ENCODE data around the gene MRPL10.

MRPL10 gene

GRCh38 chr17:47840001-47840741 lies 8.8 kb upstream of the MRPL10 start:
- peak overlapping the region; percentile 76 for H3K4me3 ChIP-seq (ENCODE audit: low read depth, low read length)

GRCh38 chr17:47839071-47839470 lies 7.7 kb upstream of the MRPL10 start:
- H3K4me3 ChIP-seq (ENCODE audit: low read depth, low read length), result no peak overlapping the region

- H3K4me3 ChIP-seq (ENCODE audit: low read depth, low read length), result no peak overlapping the region
Observed at GRCh38 chr17:47838636-47839035, 7.3 kb upstream of the MRPL10 start.

GRCh38 chr17:47837401-47838039 lies 6.2 kb upstream of the MRPL10 start:
- no peak overlapping the region for H3K4me3 ChIP-seq (ENCODE audit: low read depth, low read length)

- H3K4me3 ChIP-seq (ENCODE audit: low read depth, low read length), result no peak overlapping the region
Observed at GRCh38 chr17:47836601-47837000, 5.3 kb upstream of the MRPL10 start.

GRCh38 chr17:47834756-47835155 lies 3.4 kb upstream of the MRPL10 start:
- H3K4me3 ChIP-seq (ENCODE audit: low read depth, low read length), result no peak overlapping the region

- no peak overlapping the region for H3K4me3 ChIP-seq (ENCODE audit: low read depth, low read length)
Observed at GRCh38 chr17:47831934-47832327, 590 bp upstream of the MRPL10 start.

GRCh38 chr17:47830396-47831002 lies 842 bp downstream of the MRPL10 start:
- peak overlapping the region; percentile 97 for H3K4me3 ChIP-seq (ENCODE audit: low read depth, low read length)

GRCh38 chr17:47829870-47830269 lies 1.5 kb downstream of the MRPL10 start:
- H3K4me3 ChIP-seq (ENCODE audit: low read depth, low read length), result no peak overlapping the region

- no peak overlapping the region for H3K4me3 ChIP-seq (ENCODE audit: low read depth, low read length)
Observed at GRCh38 chr17:47823519-47823918, 7.8 kb downstream of the MRPL10 start.

GRCh38 chr17:47822785-47823184 lies 8.6 kb downstream of the MRPL10 start:
- no peak overlapping the region for H3K4me3 ChIP-seq (ENCODE audit: low read depth, low read length)

- H3K4me3 ChIP-seq (ENCODE audit: low read depth, low read length), result peak within 1 kb of the TSS; percentile 83
Observed at GRCh38 chr17:47821424-47822391, 9.6 kb downstream of the MRPL10 start, which contains the start of gene OSBPL7. TSS of gene OSBPL7 (minus strand) at chr17:47821794. CDS start at chr17:47820278, 1,516 bp downstream.

GRCh38 chr17:47821031-47821423 lies 10.3 kb downstream of the MRPL10 start:
- H3K4me3 ChIP-seq (ENCODE audit: low read depth, low read length), result peak overlapping the region; percentile 83

GRCh38 chr17:47820033-47820789 lies 11.1 kb downstream of the MRPL10 start:
- no peak overlapping the region for H3K4me3 ChIP-seq (ENCODE audit: low read depth, low read length)

GRCh38 chr17:47819475-47819874 lies 11.9 kb downstream of the MRPL10 start:
- no peak overlapping the region for H3K4me3 ChIP-seq (ENCODE audit: low read depth, low read length)

GRCh38 chr17:47818002-47818695 lies 13.2 kb downstream of the MRPL10 start:
- H3K4me3 ChIP-seq (ENCODE audit: low read depth, low read length), result no peak overlapping the region

- no peak overlapping the region for H3K4me3 ChIP-seq (ENCODE audit: low read depth, low read length)
Observed at GRCh38 chr17:47816947-47817346, 14.4 kb downstream of the MRPL10 start.

GRCh38 chr17:47816111-47816735 lies 15.1 kb downstream of the MRPL10 start:
- no peak overlapping the region for H3K4me3 ChIP-seq (ENCODE audit: low read depth, low read length)
